SKM-1 treated with dmso at 0.1 percent for 144 hours (cell line): ENCODE data around the gene CACNB4.
A peak's percentile ranks its signal among the peaks of the same experiment; 100 is the strongest.

Experiments used
- DNase-seq: peaks from one replicate; lab custom pipeline; 2025; ENCODE audit not compliant: unreplicated experiment; lab: John Stamatoyannopoulos, UW

The CACNB4 gene

GRCh38 chr2:151833984-151834383, 264.9 kb downstream of the CACNB4 start:
- DNase-seq, result peak; percentile 73

- DNase-seq, result no peak
These were observed 267.9 kb downstream of the CACNB4 start for GRCh38 chr2:151830961-151831360.

- DNase-seq, result no peak
These were observed 269.9 kb downstream of the CACNB4 start for GRCh38 chr2:151828890-151829324.

- peak; percentile 88 for DNase-seq
These were observed 270.5 kb downstream of the CACNB4 start, which contains the start of gene ARL5A for GRCh38 chr2:151828143-151828889. Gene ARL5A, minus strand, starts transcription at chr2:151828421. Its CDS starts 245 bp downstream, at chr2:151828176.

- peak; percentile 22 for DNase-seq
These were observed 271.2 kb downstream of the CACNB4 start for GRCh38 chr2:151827564-151828142.

- no peak for DNase-seq
These were observed 272.1 kb downstream of the CACNB4 start for GRCh38 chr2:151826737-151827157.

GRCh38 chr2:151824886-151825285, 274.0 kb downstream of the CACNB4 start:
- no peak for DNase-seq

- no peak for DNase-seq
These were observed 275.2 kb downstream of the CACNB4 start for GRCh38 chr2:151823651-151824050.

GRCh38 chr2:151819920-151820319, 278.9 kb downstream of the CACNB4 start:
- no peak for DNase-seq

- no peak for DNase-seq
These were observed 280.9 kb downstream of the CACNB4 start for GRCh38 chr2:151817929-151818328.

GRCh38 chr2:151816843-151817242, 282.0 kb downstream of the CACNB4 start:
- no peak for DNase-seq

GRCh38 chr2:151815821-151816489, 282.9 kb downstream of the CACNB4 start:
- no peak for DNase-seq

GRCh38 chr2:151810489-151810888, 288.4 kb downstream of the CACNB4 start:
- no peak for DNase-seq

GRCh38 chr2:151809073-151809383, 289.8 kb downstream of the CACNB4 start:
- DNase-seq, result no peak

- no peak for DNase-seq
These were observed 290.4 kb downstream of the CACNB4 start for GRCh38 chr2:151808258-151809072.

GRCh38 chr2:151805961-151806360, 292.9 kb downstream of the CACNB4 start:
- no peak for DNase-seq

GRCh38 chr2:151805343-151805742, 293.5 kb downstream of the CACNB4 start:
- no peak for DNase-seq

- DNase-seq, result no peak
These were observed 295.0 kb downstream of the CACNB4 start for GRCh38 chr2:151803811-151804210.

- DNase-seq, result no peak
These were observed 296.5 kb downstream of the CACNB4 start for GRCh38 chr2:151802315-151802714.

GRCh38 chr2:151799886-151800292, 299.0 kb downstream of the CACNB4 start:
- DNase-seq, result no peak

GRCh38 chr2:151796774-151797173, 302.1 kb downstream of the CACNB4 start:
- no peak for DNase-seq
